ENCODE data around the gene TUBD1.
"Not testable (repeated sequence)": the region's sequence is repeated elsewhere in the genome, so short reads cannot be mapped to it uniquely, and the experiment has no call there.

Gene TUBD1

DNA sequence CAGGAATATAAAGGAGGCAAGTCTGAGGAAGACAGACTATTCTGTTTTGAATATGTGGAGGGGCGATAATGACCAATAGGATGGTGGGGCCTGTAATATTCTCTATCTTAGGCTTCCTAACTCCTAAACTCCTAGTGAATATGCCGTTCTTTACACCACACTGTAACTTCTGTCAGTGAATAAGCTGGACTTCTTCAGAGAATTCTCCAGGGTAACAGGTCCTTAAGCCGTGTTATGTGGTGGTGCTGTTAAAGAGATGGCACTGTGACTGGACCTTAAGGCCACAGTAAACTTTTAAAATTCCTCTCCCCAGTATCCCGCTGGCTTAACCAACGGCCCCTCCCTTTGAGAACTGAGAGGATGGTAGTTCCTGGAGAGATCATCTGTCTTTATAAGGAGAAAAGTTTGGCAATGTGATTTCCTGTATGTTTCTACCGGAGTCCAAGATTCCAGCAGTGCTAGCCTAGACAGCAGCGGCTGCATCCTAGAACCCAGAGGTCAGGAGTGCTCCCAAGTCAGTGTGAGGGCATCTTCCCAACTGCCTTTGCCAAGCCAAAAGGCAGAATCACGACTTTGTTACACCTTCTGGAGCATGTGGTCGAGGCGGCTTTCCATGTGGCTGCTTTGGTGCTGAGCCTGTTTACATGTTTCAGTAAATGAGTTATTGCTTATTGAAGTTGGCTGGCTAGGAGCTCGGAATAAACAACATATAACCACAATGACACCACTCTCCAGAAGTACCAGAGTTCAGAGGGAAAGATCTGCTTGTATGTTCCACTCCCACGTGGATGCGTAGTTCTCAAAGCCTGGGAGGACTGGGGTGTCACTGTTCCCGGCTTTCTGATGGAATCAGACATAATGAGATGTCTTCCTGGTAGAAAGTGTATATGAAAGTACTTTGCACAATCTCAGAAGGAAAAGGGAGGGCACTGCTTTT, 41.0 kb downstream of the TUBD1 start:
- TF ChIP-seq, protein P1, sequence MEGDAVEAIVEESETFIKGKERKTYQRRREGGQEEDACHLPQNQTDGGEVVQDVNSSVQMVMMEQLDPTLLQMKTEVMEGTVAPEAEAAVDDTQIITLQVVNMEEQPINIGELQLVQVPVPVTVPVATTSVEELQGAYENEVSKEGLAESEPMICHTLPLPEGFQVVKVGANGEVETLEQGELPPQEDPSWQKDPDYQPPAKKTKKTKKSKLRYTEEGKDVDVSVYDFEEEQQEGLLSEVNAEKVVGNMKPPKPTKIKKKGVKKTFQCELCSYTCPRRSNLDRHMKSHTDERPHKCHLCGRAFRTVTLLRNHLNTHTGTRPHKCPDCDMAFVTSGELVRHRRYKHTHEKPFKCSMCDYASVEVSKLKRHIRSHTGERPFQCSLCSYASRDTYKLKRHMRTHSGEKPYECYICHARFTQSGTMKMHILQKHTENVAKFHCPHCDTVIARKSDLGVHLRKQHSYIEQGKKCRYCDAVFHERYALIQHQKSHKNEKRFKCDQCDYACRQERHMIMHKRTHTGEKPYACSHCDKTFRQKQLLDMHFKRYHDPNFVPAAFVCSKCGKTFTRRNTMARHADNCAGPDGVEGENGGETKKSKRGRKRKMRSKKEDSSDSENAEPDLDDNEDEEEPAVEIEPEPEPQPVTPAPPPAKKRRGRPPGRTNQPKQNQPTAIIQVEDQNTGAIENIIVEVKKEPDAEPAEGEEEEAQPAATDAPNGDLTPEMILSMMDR (IDR thresholded peaks at IDR 0.05; ENCODE audit: borderline replicate concordance, extremely low read depth, low read length, poor library complexity, severe bottlenecking) = no peak
- TF ChIP-seq EZH2 (IDR thresholded peaks at IDR 0.05; ENCODE audit: borderline replicate concordance, low read depth, low read length, severe bottlenecking) = no peak
- no peaks in the 10 kb centered on the region for H3K79me2 ChIP-seq (ENCODE audit: insufficient read depth, low read length)
- H3K36me3 ChIP-seq (ENCODE audit: insufficient read depth, low read length) = no peaks in the 10 kb centered on the region
- H3K9ac ChIP-seq (ENCODE audit: low read depth, low read length) = no peak overlapping the region
- no peaks in the 10 kb centered on the region for H3K9me3 ChIP-seq (ENCODE audit: insufficient read depth, low read length, severe bottlenecking)
- H3K4me1 ChIP-seq (ENCODE audit: insufficient read depth, low read length) = peaks cover 20% of the 10 kb centered on the region
- DNase-seq = no peak
- no peak overlapping the region for H3K4me3 ChIP-seq (ENCODE audit: low read depth in 1 of 2, low read length in 2 of 2)
- no peaks in the 10 kb centered on the region for H4K20me1 ChIP-seq (ENCODE audit: insufficient read depth, low read length)
- no peak overlapping the region for H2AFZ ChIP-seq (ENCODE audit: low read depth, low read length)
- ATAC-seq (ENCODE audit: insufficient read depth, low read depth) = no peak
- no peaks in the 10 kb centered on the region for H3K27me3 ChIP-seq (ENCODE audit: insufficient read depth, low read length, poor library complexity)
- H3K4me2 ChIP-seq (ENCODE audit: insufficient read depth, low read length) = no peak overlapping the region
- no peak overlapping the region for H3K27ac ChIP-seq (ENCODE audit: low read length)

DNA sequence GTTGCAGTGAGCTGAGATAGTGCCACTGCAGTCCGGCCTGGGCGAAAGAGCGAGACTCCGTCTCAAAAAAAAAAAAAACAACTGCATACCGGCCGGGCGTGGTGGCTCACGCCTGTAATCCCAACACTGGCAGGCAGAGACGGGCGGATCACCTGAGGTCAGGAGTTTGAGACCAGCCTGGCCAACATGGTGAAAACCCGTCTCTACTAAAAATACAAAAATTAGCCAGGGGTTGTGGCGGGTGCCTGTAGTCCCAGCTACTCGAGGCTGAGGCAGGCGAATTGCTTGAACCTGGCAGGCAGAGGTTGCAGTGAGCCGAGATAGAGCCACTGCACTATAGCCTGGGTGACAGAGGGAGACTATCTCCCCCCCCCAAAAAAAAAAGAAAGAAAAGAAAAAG, 42.4 kb downstream of the TUBD1 start:
- not testable (repeated sequence) for H3K9me3 ChIP-seq (ENCODE audit: insufficient read depth, low read length, severe bottlenecking); ATAC-seq (ENCODE audit: insufficient read depth, low read depth); H3K4me2 ChIP-seq (ENCODE audit: insufficient read depth, low read length); H3K27ac ChIP-seq (ENCODE audit: low read length); H2AFZ ChIP-seq (ENCODE audit: low read depth, low read length); H3K79me2 ChIP-seq (ENCODE audit: insufficient read depth, low read length); DNase-seq; H3K27me3 ChIP-seq (ENCODE audit: insufficient read depth, low read length, poor library complexity); H4K20me1 ChIP-seq (ENCODE audit: insufficient read depth, low read length); H3K9ac ChIP-seq (ENCODE audit: low read depth, low read length); H3K36me3 ChIP-seq (ENCODE audit: insufficient read depth, low read length); H3K4me3 ChIP-seq (ENCODE audit: low read depth in 1 of 2, low read length in 2 of 2)
- peaks cover 20% of the 10 kb centered on the region for H3K4me1 ChIP-seq (ENCODE audit: insufficient read depth, low read length)

DNA sequence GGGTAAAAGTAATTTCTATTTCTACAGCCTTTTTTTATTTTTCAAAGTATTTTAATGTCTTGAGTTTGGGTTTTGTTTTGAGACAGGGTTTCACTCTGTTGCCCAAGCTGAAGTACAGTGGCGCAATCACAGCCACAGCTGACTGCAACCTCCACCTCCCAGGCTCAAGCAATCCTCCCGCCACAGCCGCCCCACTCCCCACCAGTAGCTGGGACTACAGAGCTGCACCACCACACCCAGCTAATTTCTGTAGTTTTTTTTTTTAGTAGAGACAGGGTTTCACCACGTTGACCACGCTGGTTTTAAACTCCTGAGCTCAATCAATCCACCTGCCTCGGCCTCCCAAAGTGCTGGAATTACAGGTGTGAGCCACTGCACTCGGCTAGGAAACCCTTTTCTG, 44.0 kb downstream of the TUBD1 start:
- Histone ChIP-seq H3K4me3 (ENCODE audit: low read depth in 1 of 2, low read length in 2 of 2) (no peak overlapping the region), H3K36me3 (ENCODE audit: insufficient read depth, low read length) (no peaks in the 10 kb centered on the region), H3K9me3 (ENCODE audit: insufficient read depth, low read length, severe bottlenecking) (no peaks in the 10 kb centered on the region), H3K9ac (ENCODE audit: low read depth, low read length) (no peak overlapping the region; the same call in 1 of the 2 replicates), H3K27ac (ENCODE audit: low read length) (no peak overlapping the region), H2AFZ (ENCODE audit: low read depth, low read length) (no peak overlapping the region), H3K4me1 (ENCODE audit: insufficient read depth, low read length) (peaks cover 20% of the 10 kb centered on the region), H3K4me2 (ENCODE audit: insufficient read depth, low read length) (no peak overlapping the region), H4K20me1 (ENCODE audit: insufficient read depth, low read length) (no peaks in the 10 kb centered on the region), H3K27me3 (ENCODE audit: insufficient read depth, low read length, poor library complexity) (no peaks in the 10 kb centered on the region), H3K79me2 (ENCODE audit: insufficient read depth, low read length) (no peaks in the 10 kb centered on the region)
- TF ChIP-seq, protein P1 (IDR thresholded peaks at IDR 0.05; ENCODE audit: borderline replicate concordance, extremely low read depth, low read length, poor library complexity, severe bottlenecking) = no peak
- TF ChIP-seq EZH2 (IDR thresholded peaks at IDR 0.05; ENCODE audit: borderline replicate concordance, low read depth, low read length, severe bottlenecking) = no peak
- DNase-seq (peak; percentile 60), ATAC-seq (ENCODE audit: insufficient read depth, low read depth) (peak; percentile 65)

DNA sequence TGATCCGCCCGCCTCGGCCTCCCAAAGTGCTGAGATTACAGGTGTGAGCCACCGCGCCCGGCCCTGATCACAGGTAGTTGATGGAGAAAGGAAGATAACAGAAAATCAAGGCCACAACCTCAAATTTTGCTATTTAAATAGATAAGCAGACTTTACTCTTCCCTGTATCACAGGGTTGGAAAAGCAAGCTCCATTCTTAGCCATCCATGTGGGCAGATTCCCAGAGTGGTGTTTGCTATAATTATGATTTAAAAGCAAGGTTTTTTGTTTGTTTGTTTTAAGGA, 44.4 kb downstream of the TUBD1 start:
- Histone ChIP-seq H3K27ac (ENCODE audit: low read length) (no peak overlapping the region), H3K4me1 (ENCODE audit: insufficient read depth, low read length) (peaks cover 15% of the 10 kb centered on the region), H3K79me2 (ENCODE audit: insufficient read depth, low read length) (no peaks in the 10 kb centered on the region), H3K27me3 (ENCODE audit: insufficient read depth, low read length, poor library complexity) (no peaks in the 10 kb centered on the region), H4K20me1 (ENCODE audit: insufficient read depth, low read length) (no peaks in the 10 kb centered on the region), H3K4me3 (ENCODE audit: low read depth in 1 of 2, low read length in 2 of 2) (no peak overlapping the region), H3K4me2 (ENCODE audit: insufficient read depth, low read length) (no peak overlapping the region), H3K9me3 (ENCODE audit: insufficient read depth, low read length, severe bottlenecking) (no peaks in the 10 kb centered on the region), H3K9ac (ENCODE audit: low read depth, low read length) (no peak overlapping the region), H2AFZ (ENCODE audit: low read depth, low read length) (no peak overlapping the region), H3K36me3 (ENCODE audit: insufficient read depth, low read length) (no peaks in the 10 kb centered on the region)
- DNase-seq (no peak), ATAC-seq (ENCODE audit: insufficient read depth, low read depth) (no peak)
- TF ChIP-seq, protein P1 (IDR thresholded peaks at IDR 0.05; ENCODE audit: borderline replicate concordance, extremely low read depth, low read length, poor library complexity, severe bottlenecking) = no peak
- no peak for TF ChIP-seq EZH2 (IDR thresholded peaks at IDR 0.05; ENCODE audit: borderline replicate concordance, low read depth, low read length, severe bottlenecking)
